Ovary (tissue), 3 donors: ENCODE measurements around the gene MECP2.

Experiments
- EP300 ChIP-seq: sonication (generic); formaldehyde crosslinking; IDR thresholded peaks from one replicate; pipeline ENCODE4 v1.6.1; 2017; ENCODE audit warnings: antibody characterized with exemption
- TF ChIP-seq, protein P1 (sequence below), 3 donors: fragments of 450-650 bp in 2 of 3; fragments of 200-600 bp in 1 of 3; IDR thresholded peaks; one replicate each; pipeline versions ENCODE4 v1.5.1 to v1.8.0; 2016 to 2022; ENCODE audit warnings: antibody characterized with exemption in 3 of 3, mild to moderate bottlenecking in 1 of 3
- donor health status: DM: no; HTN: no; CAD: no.

DNA sequence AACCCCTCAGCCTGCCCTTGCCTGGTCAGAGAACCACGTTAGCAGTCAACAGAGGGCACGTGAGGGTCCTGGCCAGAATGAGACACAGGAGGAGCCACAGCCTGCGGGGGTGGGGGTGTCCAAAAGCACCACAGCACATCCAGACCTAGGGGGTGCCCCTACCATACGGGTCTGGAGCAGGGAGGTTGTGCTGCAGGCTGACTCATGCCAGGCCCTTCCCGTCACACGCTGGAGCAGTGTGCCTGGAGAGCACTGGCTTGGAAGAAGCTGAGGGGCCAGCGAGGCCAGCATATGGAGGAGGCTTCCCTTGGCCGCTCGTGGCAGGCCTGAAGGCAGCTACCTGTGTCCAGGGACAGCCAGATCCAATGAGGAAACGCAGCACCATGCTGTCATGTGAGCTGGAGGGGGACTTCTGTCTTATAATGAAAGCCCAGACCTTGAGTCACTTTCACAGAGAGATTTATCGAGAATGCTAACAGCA is 76.3 kb downstream of the MECP2 start:
- TF ChIP-seq, protein P1, sequence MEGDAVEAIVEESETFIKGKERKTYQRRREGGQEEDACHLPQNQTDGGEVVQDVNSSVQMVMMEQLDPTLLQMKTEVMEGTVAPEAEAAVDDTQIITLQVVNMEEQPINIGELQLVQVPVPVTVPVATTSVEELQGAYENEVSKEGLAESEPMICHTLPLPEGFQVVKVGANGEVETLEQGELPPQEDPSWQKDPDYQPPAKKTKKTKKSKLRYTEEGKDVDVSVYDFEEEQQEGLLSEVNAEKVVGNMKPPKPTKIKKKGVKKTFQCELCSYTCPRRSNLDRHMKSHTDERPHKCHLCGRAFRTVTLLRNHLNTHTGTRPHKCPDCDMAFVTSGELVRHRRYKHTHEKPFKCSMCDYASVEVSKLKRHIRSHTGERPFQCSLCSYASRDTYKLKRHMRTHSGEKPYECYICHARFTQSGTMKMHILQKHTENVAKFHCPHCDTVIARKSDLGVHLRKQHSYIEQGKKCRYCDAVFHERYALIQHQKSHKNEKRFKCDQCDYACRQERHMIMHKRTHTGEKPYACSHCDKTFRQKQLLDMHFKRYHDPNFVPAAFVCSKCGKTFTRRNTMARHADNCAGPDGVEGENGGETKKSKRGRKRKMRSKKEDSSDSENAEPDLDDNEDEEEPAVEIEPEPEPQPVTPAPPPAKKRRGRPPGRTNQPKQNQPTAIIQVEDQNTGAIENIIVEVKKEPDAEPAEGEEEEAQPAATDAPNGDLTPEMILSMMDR (IDR thresholded peaks at IDR 0.05), result no peak
- no peak for TF ChIP-seq EP300
